DMS153 treated with DMSO at 0.1 percent for 48 hours (cell line): ENCODE results near the gene GNB1L.

ENCODE experiments used
- DNase-seq: peaks from one replicate; lab custom pipeline; 2025; ENCODE audit not compliant: unreplicated experiment; lab: John Stamatoyannopoulos, UW

Gene GNB1L, protein sequence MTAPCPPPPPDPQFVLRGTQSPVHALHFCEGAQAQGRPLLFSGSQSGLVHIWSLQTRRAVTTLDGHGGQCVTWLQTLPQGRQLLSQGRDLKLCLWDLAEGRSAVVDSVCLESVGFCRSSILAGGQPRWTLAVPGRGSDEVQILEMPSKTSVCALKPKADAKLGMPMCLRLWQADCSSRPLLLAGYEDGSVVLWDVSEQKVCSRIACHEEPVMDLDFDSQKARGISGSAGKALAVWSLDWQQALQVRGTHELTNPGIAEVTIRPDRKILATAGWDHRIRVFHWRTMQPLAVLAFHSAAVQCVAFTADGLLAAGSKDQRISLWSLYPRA

GRCh38 chr22:19854778-19855503 lies at the start of gene GNB1L, which contains the start of gene RTL10:
GNB1L (minus strand) TSS chr22:19854874; CDS start chr22:19821355, 33,519 bp downstream.
RTL10 (minus strand) TSS chr22:19854874; CDS start chr22:19852261, 2,613 bp downstream.
- DNase-seq = peak; percentile 92

- DNase-seq = no peak
These were observed 49.6 kb upstream of the GNB1L start for GRCh38 chr22:19904174-19904856.

GRCh38 chr22:19903513-19903912 lies 48.8 kb upstream of the GNB1L start:
- DNase-seq = no peak

DNA sequence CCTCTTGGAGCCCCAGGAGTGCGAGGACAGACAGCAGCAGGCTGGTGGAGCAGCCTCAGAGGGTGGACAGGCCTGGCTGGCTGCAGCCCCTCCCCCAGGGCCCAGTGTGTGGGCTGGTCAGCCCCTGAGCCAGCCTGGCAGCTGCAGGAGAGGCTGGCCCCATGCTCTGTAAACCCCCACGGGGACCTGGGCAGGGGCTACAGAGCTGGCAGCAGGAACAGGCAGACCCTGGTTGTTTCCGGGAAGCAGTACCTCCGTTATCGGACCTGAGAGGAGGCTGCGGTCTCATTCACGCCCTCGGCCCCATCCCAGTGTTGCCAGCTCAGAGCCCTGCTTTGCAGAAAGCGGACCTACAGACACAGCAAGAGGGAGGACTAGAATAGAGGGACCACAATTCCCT lies 48.4 kb upstream of the GNB1L start:
- DNase-seq = no peak

GRCh38 chr22:19902245-19902715 lies 47.6 kb upstream of the GNB1L start:
- DNase-seq = peak; percentile 53

DNA sequence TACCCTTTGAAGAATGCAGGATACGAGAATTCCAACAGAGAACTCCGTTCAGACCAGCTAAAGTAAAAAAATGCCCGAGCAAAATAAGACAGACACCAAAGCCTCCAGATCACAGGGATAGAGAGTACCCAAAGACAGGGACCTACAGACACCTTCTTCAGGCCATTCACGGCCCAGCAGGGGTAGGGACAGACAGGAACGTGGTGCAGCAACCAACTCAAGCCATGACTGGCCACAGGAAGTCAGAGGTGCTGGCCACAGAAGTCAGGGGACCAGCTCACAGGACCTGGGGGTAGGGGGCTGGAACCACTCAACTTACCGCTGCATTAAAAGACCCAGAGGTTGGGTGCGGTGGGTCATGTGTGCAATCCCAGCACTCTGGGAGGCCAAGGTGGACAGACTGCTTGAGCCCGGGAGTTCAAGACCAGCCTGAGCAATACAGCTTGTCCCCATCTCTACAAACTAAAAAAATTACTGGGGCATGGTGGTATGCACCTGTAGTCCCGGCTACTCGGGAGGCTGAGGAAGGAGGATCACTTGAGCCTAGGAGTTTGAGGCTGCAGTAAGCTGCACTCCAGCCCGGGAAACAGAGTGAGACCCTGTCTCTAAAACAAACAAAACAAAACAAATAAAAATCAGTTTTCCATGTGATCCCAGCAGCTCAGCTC lies 47.0 kb upstream of the GNB1L start:
- DNase-seq = no peak

DNA sequence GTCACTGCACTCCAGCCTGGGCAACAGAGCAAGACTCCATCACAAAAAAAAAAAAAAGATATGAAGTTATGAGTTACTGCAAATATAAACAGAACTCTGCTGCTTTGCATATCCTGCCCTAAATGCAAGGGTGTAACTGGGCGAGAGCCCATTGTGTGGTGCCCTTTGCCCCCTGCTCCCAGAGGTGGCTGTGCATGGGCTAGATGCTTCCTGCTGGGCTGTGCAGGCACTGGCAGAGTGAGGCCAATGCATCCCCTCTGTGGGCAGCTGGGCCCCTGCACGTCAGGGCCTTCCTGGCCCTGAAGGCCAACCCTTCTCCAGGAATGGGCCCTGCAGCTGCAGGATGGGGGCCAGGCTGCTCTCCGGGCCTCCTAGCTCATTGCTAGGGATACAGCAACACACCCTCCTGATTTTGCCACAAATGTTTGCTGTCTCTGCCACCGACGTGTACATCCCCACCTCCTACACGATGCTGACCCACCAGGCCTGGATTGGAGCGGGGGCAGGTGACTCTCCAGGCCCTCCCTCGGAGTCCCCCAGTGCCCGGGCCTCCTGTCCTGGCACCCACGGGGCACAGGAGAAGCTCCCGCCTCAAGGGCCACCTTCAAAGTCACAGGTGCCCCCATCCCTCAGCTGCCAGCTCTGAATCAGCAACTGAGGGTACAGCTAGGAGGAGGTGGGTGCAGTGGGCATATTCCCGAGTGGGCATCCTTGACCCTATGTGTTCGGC lies 46.2 kb upstream of the GNB1L start:
- DNase-seq = no peak

- DNase-seq = no peak
These were observed 44.3 kb upstream of the GNB1L start for GRCh38 chr22:19898831-19899567.

DNA sequence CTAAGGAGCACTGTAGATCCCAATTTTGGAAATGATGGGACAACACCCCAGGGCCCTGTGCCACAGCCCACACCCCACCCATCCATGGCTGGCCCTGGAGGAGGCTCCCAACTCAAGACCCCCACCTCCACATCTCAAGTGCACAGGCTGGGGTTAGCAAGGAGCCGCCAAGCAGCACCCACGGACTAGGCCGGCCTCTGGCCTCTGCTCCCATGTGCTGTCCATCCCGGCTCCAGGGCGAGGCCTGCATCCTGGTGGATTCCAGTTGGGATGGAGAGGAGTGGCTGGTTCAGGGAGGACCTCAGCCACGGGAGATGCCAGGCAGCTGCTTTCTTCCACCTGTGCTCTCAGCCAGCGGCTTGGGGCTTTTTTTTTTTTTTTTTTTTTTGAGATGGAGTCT lies 43.5 kb upstream of the GNB1L start:
- no peak for DNase-seq

DNA sequence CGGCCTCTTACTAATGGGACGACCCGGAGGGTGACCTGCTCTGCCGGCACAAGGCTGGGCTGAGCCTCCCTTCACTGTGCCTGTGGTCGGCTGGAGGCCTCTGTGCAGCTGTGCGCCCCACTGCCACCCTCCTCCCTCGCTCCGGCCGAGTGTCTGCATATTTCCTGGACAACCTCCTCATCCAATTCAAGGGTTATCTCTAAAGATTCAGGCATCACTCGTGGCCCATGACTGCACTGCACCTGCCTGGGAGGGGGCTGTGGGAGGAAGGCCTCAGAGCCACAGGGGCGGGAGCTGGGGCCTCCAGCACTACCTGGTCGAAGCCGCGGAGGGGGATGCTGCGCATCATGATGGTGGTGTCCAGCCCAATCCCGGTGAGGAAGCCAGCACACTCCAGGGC lies 43.1 kb upstream of the GNB1L start:
- no peak for DNase-seq

GRCh38 chr22:19896665-19897355 lies 42.1 kb upstream of the GNB1L start:
- no peak for DNase-seq

- DNase-seq = no peak
These were observed 40.6 kb upstream of the GNB1L start for GRCh38 chr22:19895160-19895849.

DNA sequence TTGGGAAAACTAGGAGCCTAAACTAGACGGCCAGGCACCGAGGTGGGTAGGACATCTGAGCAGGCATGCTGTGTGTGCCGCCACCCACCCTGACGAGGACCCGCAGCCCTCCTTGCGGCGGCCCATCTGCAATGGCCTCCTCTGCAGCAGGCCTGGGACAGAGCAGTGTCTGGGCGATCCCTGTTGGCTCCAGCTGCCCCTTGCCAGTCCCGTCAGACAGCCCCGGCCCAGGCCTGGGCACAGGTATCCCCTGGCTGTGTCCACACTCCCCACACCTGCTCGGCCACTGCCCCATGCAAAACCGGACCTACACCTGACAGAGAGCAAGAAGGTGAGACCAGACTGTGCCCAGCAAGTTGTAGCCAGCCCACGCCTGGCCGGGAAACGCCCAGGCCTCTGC lies 38.7 kb upstream of the GNB1L start:
- DNase-seq = no peak

DNA sequence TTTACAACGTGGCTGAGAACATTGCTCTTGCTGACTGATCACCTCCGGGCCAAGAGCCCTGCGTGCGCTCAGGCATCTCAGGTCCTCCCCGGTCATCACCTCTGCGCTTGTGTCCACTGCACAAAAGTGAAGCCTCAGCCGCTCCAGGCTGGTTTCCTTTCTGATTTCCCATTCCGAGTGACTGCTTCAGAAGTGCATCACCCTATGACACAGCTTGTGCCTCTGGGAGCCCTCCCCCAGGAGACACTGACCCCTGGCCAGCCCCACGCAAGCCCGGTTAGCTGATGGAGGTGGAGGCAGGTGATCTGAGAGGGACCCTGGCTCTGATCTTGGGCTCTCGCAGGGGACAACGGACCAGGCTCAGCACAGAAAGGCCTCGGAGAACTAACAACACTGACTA lies 38.3 kb upstream of the GNB1L start:
- DNase-seq = no peak

- DNase-seq = no peak
These were observed 37.7 kb upstream of the GNB1L start for GRCh38 chr22:19892257-19892879.

DNA sequence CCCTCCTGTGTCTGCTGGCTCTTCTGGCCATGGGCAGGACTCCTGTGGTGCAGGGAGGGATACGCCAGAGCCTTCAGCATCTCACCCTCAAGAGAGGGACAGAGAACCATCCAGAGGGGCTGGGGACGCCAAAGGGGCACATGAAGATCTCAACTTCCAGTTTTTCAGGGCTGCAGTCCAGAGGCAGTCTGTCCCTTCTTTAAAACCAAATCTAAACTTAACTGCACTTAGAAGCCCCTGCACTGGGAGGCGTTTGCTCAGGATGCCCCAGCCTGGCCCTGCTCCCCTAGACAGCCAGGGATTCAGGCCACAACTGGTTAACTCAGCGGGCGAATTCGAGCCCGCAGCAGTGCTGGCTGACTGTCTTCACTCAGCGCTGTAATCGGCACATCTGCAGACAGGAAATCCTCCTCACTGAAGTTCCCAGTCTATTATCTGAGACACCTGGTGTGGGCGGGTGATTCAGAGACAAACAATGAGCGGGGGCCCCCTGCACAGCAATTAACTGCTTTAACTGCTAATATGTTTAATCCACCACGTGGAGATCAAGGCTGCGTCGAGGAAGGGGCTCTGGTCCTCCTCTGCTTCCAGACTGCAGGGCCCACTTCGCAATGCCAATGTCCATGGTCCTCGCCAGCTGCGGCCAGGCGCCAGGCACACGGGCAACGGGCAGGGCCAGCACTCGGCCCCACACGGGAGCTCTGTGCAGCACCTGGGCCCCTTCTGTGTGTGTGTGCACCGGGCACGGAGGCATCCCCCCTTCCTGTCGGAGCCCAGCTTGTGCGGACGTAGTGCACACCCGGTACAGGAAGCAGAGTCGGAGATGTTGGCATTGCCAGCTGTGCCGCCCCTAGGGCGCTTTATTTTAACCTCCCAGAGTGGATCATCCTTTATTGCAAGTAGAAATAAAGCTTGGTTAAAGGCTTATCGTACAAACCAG lies 36.9 kb upstream of the GNB1L start:
- peak; percentile 80 for DNase-seq
